HG03439 (cell line): ENCODE data around the gene ANGPTL7.
"Not testable (repeated sequence)": the region's sequence is repeated elsewhere in the genome, so short reads cannot be mapped to it uniquely, and the experiment has no call there.

Experiments used
- ATAC-seq: cut with Tn5 transposase; IDR thresholded peaks from one replicate; pipeline ENCODE4 v1.9.1; 2021; ENCODE audit warnings: mild to moderate bottlenecking, moderate library complexity; ENCODE audit not compliant: unreplicated experiment

The ANGPTL7 gene

DNA sequence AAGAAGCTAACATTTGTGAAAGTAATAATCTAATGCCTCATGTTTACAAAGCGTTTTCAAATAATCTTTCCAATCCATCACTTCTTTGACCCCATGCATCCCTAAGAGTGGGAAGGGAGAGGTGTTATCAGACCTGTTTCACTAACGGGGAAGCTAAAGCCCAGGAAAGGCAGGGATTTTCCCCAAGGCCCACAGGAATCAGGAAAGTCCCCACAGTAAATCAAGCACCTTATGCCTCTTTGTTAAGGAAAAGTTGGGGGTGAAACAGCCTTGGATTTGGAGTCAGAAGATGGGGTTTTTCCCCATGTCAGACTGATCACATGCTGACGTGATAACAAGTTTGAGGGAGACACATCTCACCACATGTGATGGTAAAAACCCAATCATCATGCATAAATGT, 20.0 kb upstream of the ANGPTL7 start:
- no peak for ATAC-seq

DNA sequence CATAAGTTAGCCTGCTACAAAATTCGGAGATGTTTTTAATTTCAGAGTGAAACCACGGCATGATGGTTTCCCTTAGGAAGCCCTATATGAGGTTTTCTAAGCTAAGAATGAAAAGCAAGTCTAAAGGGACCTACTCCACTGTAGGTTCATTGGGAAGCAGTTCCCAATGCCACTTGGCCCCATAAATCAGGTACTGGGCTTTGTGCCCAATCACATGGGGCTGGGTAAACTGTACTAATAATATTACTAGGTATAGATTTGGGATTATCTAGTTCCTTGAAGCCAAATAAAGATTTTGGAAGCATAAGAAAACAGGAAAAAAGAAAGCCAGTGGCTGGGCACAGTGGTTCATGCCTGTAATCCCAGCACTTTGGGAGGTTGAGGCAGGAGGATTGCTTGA, 19.1 kb upstream of the ANGPTL7 start:
- no peak for ATAC-seq

GRCh38 chr1:11174261-11174942, 14.8 kb upstream of the ANGPTL7 start:
- ATAC-seq, result no peak

DNA sequence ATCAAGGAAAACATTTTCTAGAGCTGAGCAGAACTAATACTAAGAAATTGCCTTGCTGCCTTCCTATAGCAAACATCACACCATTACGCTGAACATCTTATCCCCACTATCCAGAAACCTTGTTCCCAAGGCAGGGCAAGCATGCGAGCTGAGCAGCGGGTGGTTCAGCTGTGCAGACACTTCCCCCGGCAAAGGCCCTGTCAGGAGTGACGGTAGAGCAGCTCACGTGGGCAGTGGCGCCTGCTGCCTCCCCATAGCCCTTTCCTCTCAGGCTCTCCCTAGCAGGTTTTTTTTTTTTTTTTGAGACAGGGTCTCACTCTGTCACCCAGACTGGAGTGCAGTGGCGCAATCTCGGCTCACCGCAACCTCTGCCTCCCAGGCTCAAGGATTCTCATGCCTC, 13.7 kb upstream of the ANGPTL7 start:
- no peak for ATAC-seq

DNA sequence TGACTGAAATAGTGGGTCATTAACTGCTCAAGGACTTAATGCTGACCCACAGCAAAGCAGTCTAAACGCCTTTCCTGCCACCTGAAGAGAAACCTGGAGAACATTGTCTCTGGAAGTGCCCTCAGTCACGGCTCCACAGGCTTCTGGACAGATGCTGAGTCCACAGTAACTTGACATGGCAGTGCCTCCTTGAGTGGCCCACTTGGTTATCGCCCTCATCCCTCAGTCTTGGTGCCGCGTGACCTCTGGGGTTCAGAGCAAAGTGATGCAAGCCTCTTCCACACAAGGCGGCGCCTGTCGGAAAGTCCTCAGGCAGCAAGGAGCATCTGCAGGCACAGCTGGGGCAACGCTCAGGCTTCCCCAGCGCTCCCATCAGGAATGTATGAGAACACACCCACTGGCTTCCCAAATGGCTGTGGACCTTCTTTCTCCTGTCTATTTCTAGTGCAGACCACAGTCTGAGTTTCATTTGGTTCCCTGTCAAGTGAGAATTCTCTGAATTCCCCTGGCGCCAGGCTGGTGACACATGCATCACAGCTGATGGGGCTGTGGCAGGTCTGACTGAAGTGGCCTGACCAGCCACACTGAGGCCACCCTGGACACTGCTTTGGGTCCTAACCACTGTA, 13.0 kb upstream of the ANGPTL7 start:
- ATAC-seq, result no peak

DNA sequence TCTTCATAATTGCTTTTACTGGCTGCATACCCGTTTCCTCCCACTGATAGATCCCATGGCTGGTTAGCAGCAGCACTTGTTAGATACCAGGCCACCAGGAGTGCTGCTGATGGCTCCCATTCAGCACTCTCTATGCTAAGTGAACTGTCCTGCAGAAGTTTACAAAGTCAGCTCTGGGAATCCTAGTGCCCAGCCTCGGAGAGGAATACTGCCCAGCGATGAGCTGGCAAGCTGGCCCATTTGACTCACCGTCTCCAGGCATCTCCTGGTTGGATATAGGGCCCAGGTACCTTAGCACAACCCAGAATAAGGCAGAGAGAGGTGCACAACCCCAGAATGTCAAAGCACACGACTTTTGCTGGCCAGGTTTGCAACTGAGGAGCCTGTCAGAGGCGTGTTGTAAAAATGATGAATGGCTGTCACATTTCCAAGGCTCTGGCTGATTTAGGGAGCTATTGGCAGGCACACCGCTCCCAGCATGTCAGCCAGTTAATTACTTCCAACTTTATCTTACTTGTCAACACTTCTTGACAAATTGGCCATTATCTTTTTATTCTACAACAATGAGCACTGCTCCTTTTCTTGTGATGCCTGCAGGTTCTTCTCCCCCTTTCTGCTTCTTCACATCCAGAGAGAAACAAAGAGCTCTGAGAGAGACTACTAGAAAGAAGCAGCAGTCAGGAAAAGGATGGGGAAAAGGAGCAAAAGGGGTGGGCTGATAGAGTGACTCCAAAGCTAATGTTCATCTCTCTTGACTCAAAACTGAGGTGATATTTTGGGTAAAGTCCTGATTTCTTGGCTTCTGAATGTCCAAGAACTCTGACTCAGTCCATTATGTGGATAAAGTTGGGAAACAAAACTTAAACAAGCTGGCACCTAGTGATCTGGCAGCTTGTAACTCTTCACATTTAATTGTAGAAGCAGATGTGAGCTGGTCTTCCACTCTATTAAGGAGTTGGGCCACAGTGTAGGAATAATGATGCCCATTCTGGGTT, 10.8 kb upstream of the ANGPTL7 start:
- no peak for ATAC-seq

- ATAC-seq, result no peak
Observed at GRCh38 chr1:11179125-11179524, 10.0 kb upstream of the ANGPTL7 start.

DNA sequence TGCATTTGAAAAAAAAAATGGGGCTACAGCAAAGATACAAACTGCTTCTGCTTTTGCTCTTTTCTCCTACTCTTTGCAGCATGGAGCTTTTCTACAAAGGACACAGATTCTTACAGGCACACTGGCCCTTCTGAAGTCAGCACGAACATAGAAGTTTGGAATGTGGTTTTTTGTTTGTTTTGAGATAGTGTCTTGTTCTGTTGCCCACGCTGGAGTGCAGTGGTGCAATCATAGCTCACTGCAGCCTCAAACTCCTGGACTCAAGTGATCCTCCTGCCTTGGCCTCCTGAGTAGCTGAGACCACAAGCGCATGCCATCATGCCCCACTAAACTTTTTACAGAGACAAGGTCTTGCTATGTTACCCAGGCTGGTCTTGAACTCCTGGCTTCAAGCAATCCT, 9.4 kb upstream of the ANGPTL7 start:
- not testable (repeated sequence) for ATAC-seq

DNA sequence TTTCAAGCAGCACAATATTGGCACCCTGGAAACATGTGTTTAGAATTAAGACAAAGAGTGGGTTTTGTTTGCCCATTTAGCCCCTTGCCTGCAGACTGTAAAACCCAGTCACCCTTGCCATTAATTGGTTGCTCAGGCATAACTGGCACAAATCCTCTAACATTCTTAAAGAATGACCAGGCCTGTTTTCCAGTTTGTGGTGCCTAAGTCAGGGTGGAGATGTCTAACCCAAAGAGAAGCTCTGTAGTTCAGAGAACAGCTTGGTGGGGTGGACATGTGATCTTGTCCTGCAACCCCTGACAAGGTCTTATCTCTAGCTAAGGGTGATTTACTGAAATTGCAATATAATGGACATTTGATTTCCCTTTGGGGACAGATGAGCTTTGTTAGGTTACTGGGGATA, 8.8 kb upstream of the ANGPTL7 start:
- ATAC-seq, result no peak

DNA sequence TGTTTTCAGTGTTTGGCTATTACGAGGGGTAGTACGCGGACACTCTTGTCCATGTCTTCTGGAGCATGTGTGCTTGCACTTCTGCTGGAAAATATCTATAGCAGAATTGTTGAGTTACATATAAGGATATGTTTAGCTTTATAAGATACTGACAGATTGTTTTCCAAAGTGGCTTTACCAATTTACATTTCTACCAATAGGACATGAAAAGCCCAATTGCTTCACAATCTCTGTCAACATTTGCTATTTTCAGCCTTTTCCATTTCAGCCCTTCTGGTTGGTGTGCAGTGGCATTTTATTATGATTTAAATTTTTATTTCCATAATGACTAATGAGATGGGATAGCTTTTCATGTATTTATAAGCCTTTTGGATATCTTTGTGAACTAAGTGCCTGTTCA, 6.3 kb upstream of the ANGPTL7 start:
- no peak for ATAC-seq

- ATAC-seq, result no peak
Observed at GRCh38 chr1:11184973-11185372, 4.2 kb upstream of the ANGPTL7 start.

GRCh38 chr1:11187000-11187399, 2.2 kb upstream of the ANGPTL7 start:
- ATAC-seq, result no peak

DNA sequence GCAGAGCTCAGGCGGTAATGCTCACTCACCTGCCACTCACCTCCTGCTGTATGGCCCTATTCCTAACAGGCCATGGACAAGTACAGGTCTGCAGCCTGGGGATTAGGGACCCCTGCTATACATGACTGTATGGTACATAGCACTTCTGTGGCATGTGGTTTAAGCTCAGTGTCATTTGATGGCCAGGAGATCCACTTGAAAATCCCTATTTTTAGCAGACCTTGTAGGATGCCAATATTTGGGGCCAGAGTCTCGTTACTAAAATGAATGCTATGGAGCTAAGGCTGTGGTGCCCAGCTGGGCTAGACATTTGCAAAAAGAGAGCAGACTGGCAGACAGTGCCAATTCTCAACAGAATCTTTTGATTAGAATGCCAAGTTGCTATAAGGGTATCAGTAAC, 1.7 kb upstream of the ANGPTL7 start:
- ATAC-seq, result no peak

DNA sequence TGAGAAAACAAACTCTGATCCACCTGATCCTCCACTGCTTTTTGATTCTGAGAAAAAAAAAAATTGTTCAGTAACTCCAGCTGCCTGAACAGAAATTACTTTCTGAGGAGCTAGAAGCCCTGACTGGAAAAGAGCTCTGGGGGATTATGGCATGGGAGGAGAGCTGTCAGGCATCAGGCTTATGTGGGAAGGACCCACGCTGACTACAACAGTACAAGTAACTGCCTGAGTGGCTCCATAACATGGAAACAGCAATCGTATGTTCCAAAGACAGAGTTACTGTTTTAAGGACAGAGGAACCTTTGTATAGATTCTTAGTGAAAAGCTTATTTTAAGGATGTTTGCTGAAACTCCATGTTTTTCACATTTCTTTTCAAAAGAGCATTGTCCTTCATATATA, 1.2 kb upstream of the ANGPTL7 start:
- ATAC-seq, result no peak

DNA sequence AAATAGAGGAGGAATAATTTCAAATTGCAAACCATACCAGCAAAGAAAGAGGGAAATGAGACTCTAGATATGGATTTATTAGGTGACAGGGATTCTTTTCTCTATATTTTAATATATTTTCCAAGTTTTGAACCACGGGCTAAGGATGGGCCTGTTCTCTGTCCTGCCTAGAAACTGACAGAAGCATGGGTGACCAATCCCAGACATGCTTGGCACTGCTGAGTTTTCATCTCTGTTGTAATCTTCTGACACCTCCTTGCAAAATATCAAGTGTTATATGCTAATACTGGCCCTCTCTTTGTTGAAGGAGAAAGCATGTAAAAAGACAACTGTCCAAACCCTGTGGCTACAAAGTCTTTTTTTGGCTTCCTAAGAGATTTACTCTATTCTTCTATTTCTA, 774 bp upstream of the ANGPTL7 start:
- no peak for ATAC-seq

DNA sequence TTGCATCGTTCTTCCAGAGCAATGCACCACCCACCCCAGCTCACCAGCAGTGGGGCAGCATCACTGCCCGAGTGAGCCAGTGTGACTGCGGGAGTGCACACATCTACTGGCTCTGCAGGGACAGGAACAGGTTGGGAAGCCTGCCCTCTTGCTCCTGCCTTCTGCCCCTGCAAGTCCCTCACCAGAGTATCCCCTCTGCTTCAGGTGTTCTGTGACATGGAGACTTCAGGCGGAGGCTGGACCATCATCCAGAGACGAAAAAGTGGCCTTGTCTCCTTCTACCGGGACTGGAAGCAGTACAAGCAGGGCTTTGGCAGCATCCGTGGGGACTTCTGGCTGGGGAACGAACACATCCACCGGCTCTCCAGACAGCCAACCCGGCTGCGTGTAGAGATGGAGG, 4.2 kb downstream of the ANGPTL7 start:
- ATAC-seq, result no peak

- no peak for ATAC-seq
Observed at GRCh38 chr1:11194407-11195176, 5.4 kb downstream of the ANGPTL7 start.

DNA sequence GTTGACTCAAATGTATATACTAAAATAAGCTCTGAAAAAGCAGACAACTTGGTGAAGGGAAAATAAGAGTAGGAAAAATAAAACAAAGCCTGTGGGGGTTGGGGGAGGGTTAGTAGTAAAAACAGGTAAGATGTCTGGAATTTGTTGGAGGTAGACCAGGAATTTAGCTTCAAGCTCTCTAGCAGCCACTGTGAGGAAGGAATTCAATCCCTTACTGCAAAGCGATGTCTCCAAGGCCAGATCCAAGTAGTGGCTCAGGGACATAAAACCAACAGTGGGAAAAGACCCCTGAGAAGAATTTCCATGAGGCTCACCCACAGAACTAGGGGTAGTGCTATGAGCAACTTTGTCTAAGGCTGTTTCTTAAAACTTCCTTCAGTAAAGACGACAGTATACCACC, 7.8 kb downstream of the ANGPTL7 start:
- no peak for ATAC-seq

- ATAC-seq, result no peak
Observed at GRCh38 chr1:11197359-11197758, 8.2 kb downstream of the ANGPTL7 start.

DNA sequence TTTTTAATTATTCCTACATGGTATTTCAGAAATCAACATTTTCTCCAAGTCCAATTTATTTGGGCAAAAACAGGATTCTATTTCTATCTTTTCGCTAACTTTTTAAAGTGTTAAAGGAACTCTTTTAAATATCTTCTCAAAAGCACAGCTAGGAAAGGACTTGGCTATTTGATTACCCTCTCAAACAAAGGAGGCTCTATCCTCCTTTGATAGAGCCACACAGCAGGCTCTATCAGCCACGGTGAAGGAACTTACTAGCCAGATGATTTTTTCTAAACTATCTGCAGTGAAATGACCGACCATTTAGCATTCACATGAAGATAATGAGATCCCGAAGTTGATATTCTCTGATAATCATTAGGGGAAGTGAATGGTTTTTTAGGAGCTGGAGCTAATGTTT, 9.1 kb downstream of the ANGPTL7 start:
- ATAC-seq, result no peak
